Subcutaneous adipose tissue (tissue), 4 donors: ENCODE measurements around the gene KCNK3. TPM values are rescaled to one million over a fixed set of nuclear protein-coding genes. Genes with fewer than 3 reads are reported as not detected.

ENCODE experiments used
- total RNA-seq, 4 donors: library from RNA; depleted of rRNA; stranded (reverse); fragments of >200 nt; gene quantifications; one replicate each; pipeline ENCODE4 v1.1.0, GENCODE V29; 2016
- TF ChIP-seq, protein P1 (sequence below): fragments of 450-650 bp; IDR thresholded peaks from one replicate; pipeline ENCODE4 v1.5.1; 2016; ENCODE audit warnings: low read depth, mild to moderate bottlenecking, control low read depth, antibody characterized with exemption, moderate library complexity

The KCNK3 gene
- total RNA-seq, 4 donors from 2014 or later, result 1.8 to 5.7 (median 4.5) TPM

GRCh38 chr2:26654061-26654340 is 38.5 kb upstream of the KCNK3 start:
- TF ChIP-seq, protein P1, sequence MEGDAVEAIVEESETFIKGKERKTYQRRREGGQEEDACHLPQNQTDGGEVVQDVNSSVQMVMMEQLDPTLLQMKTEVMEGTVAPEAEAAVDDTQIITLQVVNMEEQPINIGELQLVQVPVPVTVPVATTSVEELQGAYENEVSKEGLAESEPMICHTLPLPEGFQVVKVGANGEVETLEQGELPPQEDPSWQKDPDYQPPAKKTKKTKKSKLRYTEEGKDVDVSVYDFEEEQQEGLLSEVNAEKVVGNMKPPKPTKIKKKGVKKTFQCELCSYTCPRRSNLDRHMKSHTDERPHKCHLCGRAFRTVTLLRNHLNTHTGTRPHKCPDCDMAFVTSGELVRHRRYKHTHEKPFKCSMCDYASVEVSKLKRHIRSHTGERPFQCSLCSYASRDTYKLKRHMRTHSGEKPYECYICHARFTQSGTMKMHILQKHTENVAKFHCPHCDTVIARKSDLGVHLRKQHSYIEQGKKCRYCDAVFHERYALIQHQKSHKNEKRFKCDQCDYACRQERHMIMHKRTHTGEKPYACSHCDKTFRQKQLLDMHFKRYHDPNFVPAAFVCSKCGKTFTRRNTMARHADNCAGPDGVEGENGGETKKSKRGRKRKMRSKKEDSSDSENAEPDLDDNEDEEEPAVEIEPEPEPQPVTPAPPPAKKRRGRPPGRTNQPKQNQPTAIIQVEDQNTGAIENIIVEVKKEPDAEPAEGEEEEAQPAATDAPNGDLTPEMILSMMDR, result no peak

DNA sequence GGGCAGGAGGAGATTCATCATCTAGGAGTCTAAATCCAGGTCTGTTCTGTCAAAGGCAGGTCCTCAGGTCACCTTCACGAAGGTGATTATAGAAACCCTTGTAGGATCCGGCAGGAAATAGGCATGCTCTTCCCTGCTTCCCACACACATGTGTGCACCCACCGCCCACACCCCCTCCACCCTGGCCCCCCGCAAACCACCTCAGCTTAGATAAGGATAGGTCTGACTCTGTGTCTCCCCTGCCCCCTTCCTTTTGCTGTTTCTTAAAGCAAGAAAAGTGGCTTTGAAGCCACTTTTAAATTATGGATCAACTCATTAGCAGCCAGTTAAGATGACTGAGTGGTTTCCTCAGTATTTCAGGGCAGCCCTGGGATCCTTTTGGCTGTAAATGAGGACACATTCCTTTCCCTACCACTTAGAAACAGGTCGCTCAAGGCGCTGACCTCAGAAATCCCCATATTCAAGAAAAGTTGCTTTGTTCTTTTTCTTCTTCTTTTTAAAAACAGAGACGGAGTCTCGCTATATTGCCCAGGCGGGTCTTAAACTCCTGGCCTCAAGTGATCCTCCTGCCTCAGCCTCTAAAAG is 36.8 kb upstream of the KCNK3 start:
- TF ChIP-seq, protein P1, result no peak

GRCh38 chr2:26657265-26657664 is 35.3 kb upstream of the KCNK3 start:
- TF ChIP-seq, protein P1, result no peak

GRCh38 chr2:26658691-26659346 is 33.7 kb upstream of the KCNK3 start:
- TF ChIP-seq, protein P1, result no peak

DNA sequence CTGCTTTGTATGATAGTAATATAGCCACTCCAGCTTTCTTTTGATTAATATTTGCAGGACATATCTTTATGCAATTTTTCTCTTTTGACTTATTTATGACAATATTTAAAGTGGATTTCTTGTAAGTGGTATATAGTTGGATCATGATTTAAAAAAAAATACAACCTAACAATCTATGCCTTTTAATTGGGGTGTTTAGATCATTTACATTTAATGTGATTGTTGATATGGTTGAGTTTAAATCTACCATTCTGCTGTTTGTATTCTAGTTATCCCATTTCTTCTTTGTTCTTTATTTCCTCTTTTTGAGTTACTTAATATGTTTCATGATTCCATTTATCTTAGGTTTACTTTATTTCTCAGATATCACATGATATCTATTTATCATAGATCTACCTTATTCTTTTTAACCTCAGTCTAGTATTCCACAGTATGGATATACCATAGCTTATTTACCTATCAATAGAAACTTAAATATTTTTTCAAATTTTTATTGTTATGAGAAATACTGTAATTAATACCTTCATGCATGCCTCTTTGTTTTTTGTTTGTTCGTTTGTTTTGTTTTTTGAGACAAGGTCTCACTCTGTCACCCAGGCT is 32.1 kb upstream of the KCNK3 start:
- TF ChIP-seq, protein P1, result no peak

DNA sequence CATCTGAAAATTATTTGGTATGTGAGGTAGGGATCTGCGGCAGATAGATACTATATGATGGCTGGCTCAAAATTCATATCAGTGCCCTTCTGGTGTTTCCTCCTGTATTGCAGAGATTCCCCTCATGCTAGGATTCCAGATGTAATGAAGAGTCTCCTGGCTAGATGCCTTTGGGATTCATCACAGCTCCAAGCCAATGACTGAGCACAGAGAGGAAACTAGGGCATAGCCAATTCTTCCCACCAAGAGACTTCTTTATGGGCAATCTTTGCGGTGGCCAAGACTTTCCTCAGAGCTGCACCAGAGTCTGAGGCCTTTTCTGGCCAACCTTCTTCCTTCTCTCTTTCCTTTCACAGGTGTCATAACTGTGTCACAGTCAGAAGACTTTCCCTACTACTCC is 25.9 kb upstream of the KCNK3 start:
- TF ChIP-seq, protein P1, result no peak

DNA sequence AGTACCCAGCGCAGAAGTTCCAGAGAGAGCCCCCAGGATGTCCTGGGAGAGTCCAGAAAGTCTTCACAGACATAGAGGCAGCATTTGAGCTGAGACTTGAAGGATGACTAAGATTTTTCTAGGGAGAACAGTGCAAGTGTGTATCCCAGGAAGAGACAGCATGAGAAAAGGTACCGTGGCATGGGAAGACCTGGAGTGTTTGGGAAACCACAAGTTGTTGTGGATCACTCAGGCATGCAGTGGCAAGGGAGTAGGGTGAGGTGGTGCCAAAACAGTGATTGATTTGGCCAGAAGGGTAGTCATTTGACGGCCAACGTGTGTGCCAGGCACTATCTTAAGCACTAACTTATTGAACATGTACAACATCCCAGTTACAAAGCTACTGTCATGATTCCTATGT is 24.5 kb upstream of the KCNK3 start:
- TF ChIP-seq, protein P1, result no peak
